ENCODE results near the gene DRD1. TPM values are rescaled to one million over a fixed set of nuclear protein-coding genes. Genes with fewer than 3 reads are reported as not detected.

DRD1 gene
- total RNA-seq (not detected), polyA plus RNA-seq (not detected)

DNA sequence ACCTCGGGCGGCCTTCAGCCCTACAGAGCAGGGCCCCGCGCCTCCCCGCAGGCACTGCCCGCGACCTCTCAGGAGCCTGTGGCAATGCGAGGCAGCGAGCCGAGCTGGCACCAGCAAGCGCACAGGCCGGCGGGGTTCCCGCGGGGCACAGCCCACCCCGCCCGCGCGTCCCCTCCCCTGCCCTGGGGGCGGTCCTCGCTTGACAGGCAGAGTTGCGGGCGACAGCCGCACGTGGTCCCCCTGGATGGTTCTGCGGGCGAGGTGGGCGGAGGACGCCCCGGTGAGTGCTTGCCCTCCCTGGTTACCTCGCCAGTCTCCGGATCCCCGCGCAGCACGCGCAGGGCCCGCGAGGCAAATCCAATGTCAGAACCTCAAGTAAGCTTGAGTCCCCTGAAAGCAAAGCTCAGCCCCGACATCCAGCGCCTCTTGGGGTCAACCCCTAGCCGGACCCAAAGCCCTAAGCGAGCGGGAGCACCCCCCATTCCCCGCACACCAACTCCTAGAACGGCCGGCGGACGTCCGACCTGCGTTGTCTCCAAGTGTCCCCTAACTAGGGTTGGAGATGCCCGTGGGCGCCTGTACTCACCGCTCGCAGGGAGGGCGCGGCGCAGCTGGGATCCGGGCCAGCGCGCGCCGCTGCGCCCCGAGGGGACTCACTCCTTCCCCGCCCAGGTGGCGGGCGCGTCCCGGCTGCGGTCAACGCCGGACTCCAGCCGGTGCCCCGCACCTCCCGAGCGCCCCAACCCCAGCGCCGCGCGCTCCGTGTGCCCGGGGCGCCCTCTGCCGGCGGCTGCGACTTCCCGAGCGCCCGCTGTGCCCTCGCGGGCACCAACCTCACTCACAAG, at the start of gene DRD1:
Gene DRD1 (minus strand): TSS at position 123 of the 845 bp plus-strand sequence. CDS start 1,083 bp downstream, outside the sequence.
- peaks cover 13% of the 10 kb centered on the region for H3K4me1 ChIP-seq (ENCODE audit: insufficient read depth, low read length)
- intact Hi-C loops (cut with micrococcal nuclease) = no loop called here
- Mint-ChIP-seq H3K27me3 (peaks cover 43 to 44% of the 10 kb centered on the region in 2 donors), H3K9me3 (no peaks in the 10 kb centered on the region), H3K27ac (no peak within 1 kb of the TSS), H3K4me1 (peaks cover 3 to 12% (median 7%) of the 10 kb centered on the region in 4 donors), H3K4me3 (peak within 1 kb of the TSS; percentile 44 to 85 (median 74)), H3K36me3 (no peaks in the 10 kb centered on the region)
- H3K4me3 ChIP-seq (ENCODE audit: low read length in 2 of 2) = peak within 1 kb of the TSS in 1 of 2 donors; percentile 19
- CTCF ChIA-PET (ENCODE audit: partially characterized antibody) = interaction anchor here (1.0 to 2.2 kb wide), 4 partner anchors 9 to 495 kb away, joined by 3 to 7 read pairs (median 6); no protein-coding TSS in a partner anchor
- H3K27me3 ChIP-seq (ENCODE audit: insufficient read depth, low read length) = peaks cover 19% of the 10 kb centered on the region
- H3K27ac ChIP-seq (ENCODE audit: low read depth, low read length) = no peak within 1 kb of the TSS
- no peaks in the 10 kb centered on the region for H3K9me3 ChIP-seq (ENCODE audit: control insufficient read depth in 1 of 2, low read length in 2 of 2)
- DNase-seq = peak in 4 of 5 donors; percentile 27 to 48 (median 42)
- H3K36me3 ChIP-seq (ENCODE audit: insufficient read depth, low read length) = no peaks in the 10 kb centered on the region
- POLR2A ChIA-PET (ENCODE audit: partially characterized antibody) = no interaction called here

DNA sequence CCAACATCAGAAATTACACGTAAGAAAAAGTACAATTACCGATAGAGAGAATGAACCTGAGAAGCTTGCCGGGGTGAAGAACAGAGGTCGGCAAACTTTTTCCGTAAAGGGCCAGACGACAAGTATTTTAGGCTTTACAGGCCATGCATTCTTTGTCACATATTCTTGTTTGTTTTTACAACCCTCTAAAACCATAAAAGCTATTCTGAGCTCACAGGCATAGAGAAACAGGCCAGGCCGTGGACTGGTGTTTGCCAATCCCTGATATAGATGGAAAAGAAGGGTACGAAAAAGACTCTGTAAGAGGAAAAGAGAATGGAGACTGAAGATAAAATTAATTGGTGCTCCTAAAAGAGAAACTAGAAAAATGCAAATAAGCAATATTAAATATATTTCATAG, 49.7 kb upstream of the DRD1 start:
- H3K9me3 Mint-ChIP-seq = no peaks in the 10 kb centered on the region
- no peak for DNase-seq
- ChIA-PET CTCF (ENCODE audit: partially characterized antibody) (interaction anchor here (1.1 kb wide), 2 partner anchors 30 to 40 kb away, joined by 3 read pairs; no protein-coding TSS in a partner anchor), POLR2A (ENCODE audit: partially characterized antibody) (no interaction called here)
- H3K27ac Mint-ChIP-seq = peak overlapping the region in 1 of 7 donors; percentile 9
- no peaks in the 10 kb centered on the region for H3K27me3 Mint-ChIP-seq
- Histone ChIP-seq H3K27ac (ENCODE audit: low read depth, low read length) (no peak overlapping the region), H3K36me3 (ENCODE audit: insufficient read depth, low read length) (peaks cover 35% of the 10 kb centered on the region), H3K9me3 (ENCODE audit: control insufficient read depth in 1 of 2, low read length in 2 of 2) (no peaks in the 10 kb centered on the region), H3K4me3 (ENCODE audit: low read length in 2 of 2) (no peak overlapping the region), H3K27me3 (ENCODE audit: insufficient read depth, low read length) (no peaks in the 10 kb centered on the region), H3K4me1 (ENCODE audit: insufficient read depth, low read length) (peaks cover 23% of the 10 kb centered on the region)
- H3K4me1 Mint-ChIP-seq = peaks cover 27 to 48% (median 31%) of the 10 kb centered on the region in 4 donors
- peaks cover 43 to 65% of the 10 kb centered on the region in 2 donors for H3K36me3 Mint-ChIP-seq
- no peak overlapping the region for H3K4me3 Mint-ChIP-seq
- intact Hi-C loops (cut with micrococcal nuclease) = no loop called here

- CTCF ChIA-PET (ENCODE audit: partially characterized antibody) = interaction anchor here (1.1 kb wide), 2 partner anchors 29 to 41 kb away, joined by 3 read pairs; no protein-coding TSS in a partner anchor
- intact Hi-C loops (cut with micrococcal nuclease) = no loop called here
- Histone ChIP-seq H3K4me3 (ENCODE audit: low read length in 2 of 2) (no peak overlapping the region), H3K4me1 (ENCODE audit: insufficient read depth, low read length) (peaks cover 28% of the 10 kb centered on the region), H3K27me3 (ENCODE audit: insufficient read depth, low read length) (no peaks in the 10 kb centered on the region), H3K9me3 (ENCODE audit: control insufficient read depth in 1 of 2, low read length in 2 of 2) (no peaks in the 10 kb centered on the region), H3K27ac (ENCODE audit: low read depth, low read length) (no peak overlapping the region), H3K36me3 (ENCODE audit: insufficient read depth, low read length) (peaks cover 35% of the 10 kb centered on the region)
- peak overlapping the region in 1 of 7 donors; percentile 9 for H3K27ac Mint-ChIP-seq
- H3K4me3 Mint-ChIP-seq = no peak overlapping the region
- POLR2A ChIA-PET (ENCODE audit: partially characterized antibody) = no interaction called here
- no peaks in the 10 kb centered on the region for H3K9me3 Mint-ChIP-seq
- H3K27me3 Mint-ChIP-seq = no peaks in the 10 kb centered on the region
- H3K4me1 Mint-ChIP-seq = peaks cover 31 to 49% (median 34%) of the 10 kb centered on the region in 4 donors
- no peak for DNase-seq
- H3K36me3 Mint-ChIP-seq = peaks cover 43 to 68% of the 10 kb centered on the region in 2 donors
Observed at GRCh38 chr5:175493260-175493659, 49.3 kb upstream of the DRD1 start.

GRCh38 chr5:175491223-175491622, 47.2 kb upstream of the DRD1 start:
- H3K9me3 Mint-ChIP-seq = no peaks in the 10 kb centered on the region
- intact Hi-C loops (cut with micrococcal nuclease) = no loop called here
- Histone ChIP-seq H3K4me1 (ENCODE audit: insufficient read depth, low read length) (peaks cover 45% of the 10 kb centered on the region), H3K27ac (ENCODE audit: low read depth, low read length) (no peak overlapping the region), H3K27me3 (ENCODE audit: insufficient read depth, low read length) (no peaks in the 10 kb centered on the region), H3K4me3 (ENCODE audit: low read length in 2 of 2) (no peak overlapping the region), H3K9me3 (ENCODE audit: control insufficient read depth in 1 of 2, low read length in 2 of 2) (no peaks in the 10 kb centered on the region), H3K36me3 (ENCODE audit: insufficient read depth, low read length) (peaks cover 35% of the 10 kb centered on the region)
- H3K27ac Mint-ChIP-seq = no peak overlapping the region
- ChIA-PET POLR2A (ENCODE audit: partially characterized antibody) (interaction anchor here (1.3 kb wide), 1 partner anchor 28 kb away, joined by 4 read pairs; no protein-coding TSS in a partner anchor), CTCF (ENCODE audit: partially characterized antibody) (interaction anchor here (1.5 to 2.3 kb wide), 2 partner anchors 26 to 43 kb away, joined by 6 to 9 read pairs; no protein-coding TSS in a partner anchor)
- DNase-seq = no peak
- peaks cover 41 to 58% (median 47%) of the 10 kb centered on the region in 4 donors for H3K4me1 Mint-ChIP-seq
- peaks cover 48 to 69% of the 10 kb centered on the region in 2 donors for H3K36me3 Mint-ChIP-seq
- H3K27me3 Mint-ChIP-seq = no peaks in the 10 kb centered on the region
- no peak overlapping the region for H3K4me3 Mint-ChIP-seq

DNA sequence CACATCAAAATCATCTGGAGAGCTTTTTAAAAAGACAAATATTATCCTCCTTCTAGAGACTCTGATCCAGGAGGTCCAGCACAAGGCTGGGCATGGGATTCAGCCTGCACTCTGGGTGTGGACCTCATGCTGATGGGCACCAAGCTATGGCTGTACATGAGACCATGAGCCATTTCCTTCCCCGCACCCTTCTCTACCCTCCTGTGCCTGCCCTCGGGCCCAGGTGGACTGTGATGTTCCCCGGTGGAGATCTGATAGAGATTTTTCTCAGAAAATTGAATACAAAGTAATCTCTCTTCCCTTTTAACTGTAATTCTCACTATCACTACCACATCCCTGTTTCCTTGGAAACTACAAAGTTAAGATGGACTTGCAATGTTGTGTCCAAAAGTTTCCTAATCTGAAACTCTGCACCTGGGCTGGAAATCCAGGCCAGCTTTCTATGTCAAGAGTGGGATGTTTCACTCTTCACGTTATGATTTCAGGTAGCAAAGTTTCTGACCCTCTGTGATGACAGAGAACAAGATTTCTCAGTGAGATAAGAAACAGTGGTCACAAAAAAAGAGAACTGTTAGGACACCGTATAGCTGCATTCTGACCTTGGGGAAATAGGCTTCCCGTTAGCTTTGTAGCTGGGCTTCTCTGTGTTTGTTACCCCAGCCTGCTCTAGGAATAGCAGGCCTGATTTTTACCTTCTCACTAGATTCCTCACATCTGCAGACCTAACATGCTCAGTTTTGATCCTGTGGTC, 45.9 kb upstream of the DRD1 start:
- POLR2A ChIA-PET (ENCODE audit: partially characterized antibody) = interaction anchor here (1.3 to 2.0 kb wide), 2 partner anchors 9 to 30 kb away, joined by 4 to 6 read pairs; no protein-coding TSS in a partner anchor
- peaks cover 32% of the 10 kb centered on the region for H3K36me3 ChIP-seq (ENCODE audit: insufficient read depth, low read length)
- no peak overlapping the region for H3K4me3 ChIP-seq (ENCODE audit: low read length in 2 of 2)
- H3K4me1 ChIP-seq (ENCODE audit: insufficient read depth, low read length) = peaks cover 58% of the 10 kb centered on the region
- Mint-ChIP-seq H3K27me3 (no peaks in the 10 kb centered on the region), H3K36me3 (peaks cover 52 to 75% of the 10 kb centered on the region in 2 donors), H3K27ac (peak overlapping the region; percentile 21 to 77 (median 50)), H3K4me3 (peak overlapping the region in 5 of 8 donors; percentile 7 to 60 (median 37)), H3K9me3 (no peaks in the 10 kb centered on the region), H3K4me1 (peaks cover 47 to 67% (median 56%) of the 10 kb centered on the region in 4 donors)
- no peaks in the 10 kb centered on the region for H3K27me3 ChIP-seq (ENCODE audit: insufficient read depth, low read length)
- intact Hi-C loops (cut with micrococcal nuclease) = no loop called here
- no peak overlapping the region for H3K27ac ChIP-seq (ENCODE audit: low read depth, low read length)
- CTCF ChIA-PET (ENCODE audit: partially characterized antibody) = interaction anchor here (1.0 to 2.7 kb wide), 4 partner anchors 18 to 44 kb away, joined by 3 to 6 read pairs (median 4); no protein-coding TSS in a partner anchor
- no peak for DNase-seq
- H3K9me3 ChIP-seq (ENCODE audit: control insufficient read depth in 1 of 2, low read length in 2 of 2) = no peaks in the 10 kb centered on the region

DNA sequence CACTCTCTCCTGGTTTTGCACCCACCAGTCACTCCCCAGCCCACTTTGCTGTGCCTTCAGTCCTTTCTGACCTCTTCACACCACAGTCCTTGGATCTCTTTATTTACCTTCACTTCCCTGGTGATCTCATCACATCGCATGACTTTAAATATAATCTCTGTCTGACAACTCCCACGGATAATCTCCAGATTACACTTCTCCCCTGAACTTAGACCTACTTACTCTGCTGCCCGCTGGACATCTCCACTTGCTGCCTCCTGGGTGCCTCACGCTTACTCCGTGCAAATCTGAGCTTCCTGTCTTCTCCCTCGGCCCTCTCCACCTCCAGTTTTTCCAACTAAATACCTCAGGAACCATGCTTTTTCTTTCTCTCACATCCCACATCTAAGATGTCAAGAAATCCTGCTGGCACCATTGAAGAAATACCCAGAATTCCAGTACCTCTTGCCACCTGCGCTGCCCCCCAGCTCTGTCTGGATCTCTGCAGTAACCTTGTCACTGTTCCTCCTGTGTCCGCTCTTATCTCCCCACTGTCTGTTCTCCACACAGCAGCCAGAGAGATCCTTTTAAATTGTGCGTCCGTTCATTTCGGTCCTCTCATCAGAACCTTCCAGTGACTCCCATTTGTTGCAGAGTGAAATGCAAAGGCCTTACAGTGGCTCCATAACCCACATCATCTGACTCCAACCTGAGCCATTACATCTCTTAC, 43.7 kb upstream of the DRD1 start:
- peak overlapping the region in 3 of 8 donors; percentile 23 to 64 (median 44) for H3K4me3 Mint-ChIP-seq
- peaks cover 52 to 78% of the 10 kb centered on the region in 2 donors for H3K36me3 Mint-ChIP-seq
- H3K4me1 Mint-ChIP-seq = peaks cover 63 to 80% (median 70%) of the 10 kb centered on the region in 4 donors
- CTCF ChIA-PET (ENCODE audit: partially characterized antibody) = interaction anchor here (2.1 kb wide), 1 partner anchor 23 kb away, joined by 13 read pairs; no protein-coding TSS in a partner anchor
- Histone ChIP-seq H3K27ac (ENCODE audit: low read depth, low read length) (no peak overlapping the region), H3K27me3 (ENCODE audit: insufficient read depth, low read length) (no peaks in the 10 kb centered on the region), H3K4me3 (ENCODE audit: low read length in 2 of 2) (no peak overlapping the region), H3K9me3 (ENCODE audit: control insufficient read depth in 1 of 2, low read length in 2 of 2) (no peaks in the 10 kb centered on the region), H3K36me3 (ENCODE audit: insufficient read depth, low read length) (peaks cover 12% of the 10 kb centered on the region), H3K4me1 (ENCODE audit: insufficient read depth, low read length) (peaks cover 80% of the 10 kb centered on the region)
- peak overlapping the region in 6 of 7 donors; percentile 11 to 71 (median 52) for H3K27ac Mint-ChIP-seq
- intact Hi-C loops (cut with micrococcal nuclease) = no loop called here
- POLR2A ChIA-PET (ENCODE audit: partially characterized antibody) = interaction anchor here (1.5 kb wide), 1 partner anchor 10 kb away, joined by 5 read pairs; the partner anchor contains the start of gene SFXN1
- DNase-seq = no peak
- H3K27me3 Mint-ChIP-seq = no peaks in the 10 kb centered on the region
- no peaks in the 10 kb centered on the region for H3K9me3 Mint-ChIP-seq

Measured in CD4-positive, alpha-beta memory T cell (primary cell).